Natural killer cell (primary cell): Measurements from ENCODE around the gene TRMT1. TPM values are rescaled to one million over a fixed set of nuclear protein-coding genes. Genes with fewer than 3 reads are reported as not detected.

Source experiments
- ATAC-seq, 3 donors: fragments of 150-1000 bp in 2 of 3; fragments of 200-7000 bp in 1 of 3; cut with Tn5 transposase; 1 replicate in 1 of 3; 2 replicates in 2 of 3; pipeline ENCODE4 v1.10.0; 2021; ENCODE audit warnings: mild to moderate bottlenecking in 2 of 3, moderate library complexity in 2 of 3
- DNase-seq, 2 donors: peaks; one replicate each; pipeline versions ENCODE4 v3.0.0 to v3.0.0-alpha.2; 2013 to 2021; ENCODE audit warnings: mixed read lengths in 1 of 2
- H3K27ac ChIP-seq: one replicate; pipeline ENCODE4 v1.5.1; 2013; ENCODE audit warnings: mild to moderate bottlenecking, low read length
- H3K27me3 ChIP-seq: one replicate; pipeline ENCODE4 v1.6.1; 2013; ENCODE audit warnings: low read length; ENCODE audit not compliant: control insufficient read depth, insufficient read depth
- H3K36me3 ChIP-seq: one replicate; pipeline ENCODE4 v1.6.1; 2013; ENCODE audit warnings: low read length; ENCODE audit not compliant: control insufficient read depth, insufficient read depth
- H3K4me1 ChIP-seq: one replicate; pipeline ENCODE4 v1.6.1; 2013; ENCODE audit warnings: low read length; ENCODE audit not compliant: control insufficient read depth, insufficient read depth
- H3K4me3 ChIP-seq: one replicate; pipeline ENCODE4 v1.5.1; 2013; ENCODE audit warnings: low read length
- H3K9me3 ChIP-seq: one replicate; pipeline ENCODE4 v1.6.1; 2013; ENCODE audit warnings: low read length; ENCODE audit not compliant: control insufficient read depth, insufficient read depth
- H3K27ac Mint-ChIP-seq, 2 donors: one replicate each; pipeline ENCODE4 v1.8.0; 2022; ENCODE audit warnings: mild to moderate bottlenecking in 2 of 2, mixed read lengths in 2 of 2, moderate library complexity in 1 of 2
- H3K27me3 Mint-ChIP-seq, 2 donors: one replicate each; pipeline ENCODE4 v1.8.0; 2022; ENCODE audit warnings: low read depth in 2 of 2, mixed read lengths in 2 of 2
- H3K36me3 Mint-ChIP-seq: one replicate; pipeline ENCODE4 v1.8.0; 2022; ENCODE audit warnings: mixed read lengths
- H3K4me1 Mint-ChIP-seq, 2 donors: one replicate each; pipeline ENCODE4 v1.8.0; 2022; ENCODE audit warnings: mixed read lengths in 2 of 2
- H3K4me3 Mint-ChIP-seq: one replicate; pipeline ENCODE4 v1.8.0; 2022; ENCODE audit warnings: mild to moderate bottlenecking, moderate library complexity, mixed read lengths
- H3K9me3 Mint-ChIP-seq, 2 donors: one replicate each; pipeline ENCODE4 v1.8.0; 2022; ENCODE audit warnings: mixed read lengths in 2 of 2
- WGBS: methylation state at CpG from one replicate; pipeline ENCODE4 v1.1.7; 2013; ENCODE audit warnings: missing lambda C conversion rate; ENCODE audit not compliant: insufficient coverage; 5-methylcytosine and 5-hydroxymethylcytosine counted together
- intact Hi-C: fragments of 100-400 bp; cut with micrococcal nuclease; formaldehyde crosslinking; loops from one replicate; pipeline ENCODE4 v1.14.2; 2022
- total RNA-seq, 4 donors: library from RNA; stranded (reverse); fragments of 120-200 nt in 1 of 4; gene quantifications; one replicate each; pipeline versions ENCODE4 v1.2.3 to v1.2.4, GENCODE V29; 2013 to 2022
- TF ChIP-seq, protein P1 (sequence below): fragments of 200-600 bp; IDR thresholded peaks from one replicate; pipeline ENCODE4 v1.8.0; 2022; ENCODE audit warnings: antibody characterized with exemption

The TRMT1 gene
- total RNA-seq, 3 donors from 2014 or later (not counting 1 experiment from before 2014, with no cell fraction given): 33.8 to 48.5 (median 42.2) TPM

DNA sequence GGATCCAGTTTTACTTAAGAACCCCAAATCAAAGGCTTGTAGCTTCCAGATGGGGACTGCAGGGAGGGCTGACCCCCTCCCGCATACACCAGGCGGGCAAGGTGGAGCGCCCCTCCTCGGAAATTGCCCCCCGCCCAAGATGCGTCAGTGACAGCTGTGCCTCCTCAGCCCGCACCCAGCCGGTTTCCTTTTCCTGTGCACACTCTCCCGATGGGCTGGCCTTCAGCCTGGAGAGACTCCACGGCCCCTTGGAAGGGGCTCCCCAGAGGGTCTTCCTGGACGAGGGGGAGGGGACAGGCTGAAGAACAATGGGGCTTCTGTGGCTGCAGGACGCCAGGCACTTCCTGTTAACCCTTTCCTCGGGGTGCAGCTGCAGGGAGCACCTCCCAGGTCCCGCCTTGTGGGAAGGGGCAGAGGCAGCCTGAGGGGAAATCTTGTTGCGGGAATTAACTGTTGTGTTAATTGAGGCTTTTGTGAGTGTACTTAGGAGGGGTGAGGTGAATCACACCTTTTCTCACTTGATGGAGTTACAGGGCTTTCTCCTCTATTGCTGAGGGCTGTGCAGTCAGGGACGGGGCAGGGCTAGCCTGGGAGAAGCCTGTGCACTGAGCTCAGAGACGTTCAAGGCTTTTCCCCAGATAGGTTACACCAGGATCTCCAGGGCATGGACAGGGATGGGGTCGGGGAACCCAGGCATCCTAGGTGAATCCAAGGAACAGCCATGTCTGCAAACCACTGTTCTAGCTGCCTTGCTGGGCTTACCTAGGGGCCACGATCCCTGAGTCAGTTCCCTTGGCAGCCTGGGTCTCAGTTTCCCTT, 48.0 kb upstream of the TRMT1 start:
- Histone ChIP-seq H3K36me3 (no peaks in the 10 kb centered on the region), H3K4me3 (peak overlapping the region; percentile 12), H3K27me3 (no peaks in the 10 kb centered on the region), H3K9me3 (no peaks in the 10 kb centered on the region), H3K4me1 (peaks cover 95% of the 10 kb centered on the region), H3K27ac (peak overlapping the region; percentile 93)
- peak overlapping the region; percentile 92 to 95 for H3K27ac Mint-ChIP-seq
- peak in 1 of 2 donors; percentile 73 for DNase-seq
- peak overlapping the region; percentile 86 for H3K4me3 Mint-ChIP-seq
- no peaks in the 10 kb centered on the region for H3K27me3 Mint-ChIP-seq
- H3K4me1 Mint-ChIP-seq: peaks cover 52 to 74% of the 10 kb centered on the region in 2 donors
- 11% methylated on average over 19 of the region's 19 CpGs for WGBS
- intact Hi-C loops: no loop called here
- ATAC-seq: peak in 1 of 3 donors; percentile 4
- H3K36me3 Mint-ChIP-seq: no peaks in the 10 kb centered on the region
- H3K9me3 Mint-ChIP-seq: no peaks in the 10 kb centered on the region
- TF ChIP-seq, protein P1, sequence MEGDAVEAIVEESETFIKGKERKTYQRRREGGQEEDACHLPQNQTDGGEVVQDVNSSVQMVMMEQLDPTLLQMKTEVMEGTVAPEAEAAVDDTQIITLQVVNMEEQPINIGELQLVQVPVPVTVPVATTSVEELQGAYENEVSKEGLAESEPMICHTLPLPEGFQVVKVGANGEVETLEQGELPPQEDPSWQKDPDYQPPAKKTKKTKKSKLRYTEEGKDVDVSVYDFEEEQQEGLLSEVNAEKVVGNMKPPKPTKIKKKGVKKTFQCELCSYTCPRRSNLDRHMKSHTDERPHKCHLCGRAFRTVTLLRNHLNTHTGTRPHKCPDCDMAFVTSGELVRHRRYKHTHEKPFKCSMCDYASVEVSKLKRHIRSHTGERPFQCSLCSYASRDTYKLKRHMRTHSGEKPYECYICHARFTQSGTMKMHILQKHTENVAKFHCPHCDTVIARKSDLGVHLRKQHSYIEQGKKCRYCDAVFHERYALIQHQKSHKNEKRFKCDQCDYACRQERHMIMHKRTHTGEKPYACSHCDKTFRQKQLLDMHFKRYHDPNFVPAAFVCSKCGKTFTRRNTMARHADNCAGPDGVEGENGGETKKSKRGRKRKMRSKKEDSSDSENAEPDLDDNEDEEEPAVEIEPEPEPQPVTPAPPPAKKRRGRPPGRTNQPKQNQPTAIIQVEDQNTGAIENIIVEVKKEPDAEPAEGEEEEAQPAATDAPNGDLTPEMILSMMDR: no peak

DNA sequence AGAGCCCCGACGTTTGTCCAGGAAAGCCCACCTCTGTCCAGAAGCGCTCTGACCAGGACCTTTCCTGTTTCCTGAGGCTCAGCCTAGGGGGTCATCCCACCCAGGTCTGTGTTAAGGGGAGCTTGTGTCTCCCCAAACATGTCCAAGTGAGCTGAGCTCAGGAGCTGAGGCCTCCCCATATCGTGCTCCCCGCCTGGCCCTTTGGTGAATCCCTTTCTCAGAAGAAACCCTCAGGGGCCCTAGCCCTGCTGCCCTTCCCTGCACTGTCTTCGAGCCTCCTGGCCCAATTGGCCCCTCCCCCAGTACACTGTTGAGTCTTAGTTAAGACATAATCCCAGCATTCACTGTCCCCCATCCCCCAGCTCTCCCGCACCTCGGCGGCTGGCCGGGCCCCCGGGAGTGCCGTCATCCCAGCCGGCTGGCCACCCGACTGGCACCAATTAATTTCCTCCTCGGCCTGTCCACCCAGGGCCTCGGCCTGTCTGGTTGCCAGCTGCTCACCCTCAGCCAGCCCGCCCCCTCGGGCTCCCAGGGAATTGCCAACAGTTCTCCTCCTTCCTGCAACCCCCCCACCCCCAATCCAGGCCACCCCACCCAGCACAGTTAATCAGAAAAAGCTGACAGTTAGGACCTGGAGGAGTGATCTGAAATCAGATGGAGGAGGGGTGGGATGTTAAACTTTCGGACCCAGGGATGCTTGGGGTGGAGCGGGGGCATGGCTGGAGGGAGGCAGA, 47.2 kb upstream of the TRMT1 start:
- Mint-ChIP-seq H3K4me3 (peak overlapping the region; percentile 86), H3K9me3 (no peaks in the 10 kb centered on the region), H3K27me3 (no peaks in the 10 kb centered on the region), H3K36me3 (no peaks in the 10 kb centered on the region), H3K27ac (peak overlapping the region; percentile 92 to 95), H3K4me1 (peaks cover 45 to 66% of the 10 kb centered on the region in 2 donors)
- Histone ChIP-seq H3K4me3 (peak overlapping the region; percentile 12), H3K4me1 (peaks cover 88% of the 10 kb centered on the region), H3K9me3 (no peaks in the 10 kb centered on the region), H3K27ac (peak overlapping the region; percentile 93), H3K27me3 (no peaks in the 10 kb centered on the region), H3K36me3 (no peaks in the 10 kb centered on the region)
- DNase-seq (peak in 1 of 2 donors; percentile 68), ATAC-seq (peak in 2 of 3 donors; percentile 3 to 4)
- TF ChIP-seq, protein P1: no peak
- WGBS: 14% methylated on average over 20 of the region's 20 CpGs
- intact Hi-C loops: no loop called here

- DNase-seq (peak; percentile 64 to 93), ATAC-seq (peak; percentile 37 to 68 (median 42))
- Mint-ChIP-seq H3K4me3 (peak overlapping the region; percentile 87), H3K27me3 (no peaks in the 10 kb centered on the region), H3K4me1 (peaks cover 43 to 65% of the 10 kb centered on the region in 2 donors), H3K36me3 (no peaks in the 10 kb centered on the region), H3K27ac (peak overlapping the region; percentile 92 to 95), H3K9me3 (no peaks in the 10 kb centered on the region)
- peaks cover 88% of the 10 kb centered on the region for H3K4me1 ChIP-seq
- H3K9me3 ChIP-seq: no peaks in the 10 kb centered on the region
- TF ChIP-seq, protein P1: no peak
- peak overlapping the region; percentile 93 for H3K27ac ChIP-seq
- WGBS: 1% methylated on average over 58 of the region's 58 CpGs
- intact Hi-C loops: no loop called here
- no peaks in the 10 kb centered on the region for H3K27me3 ChIP-seq
- no peaks in the 10 kb centered on the region for H3K36me3 ChIP-seq
- peak overlapping the region; percentile 48 for H3K4me3 ChIP-seq
These were observed 46.4 kb upstream of the TRMT1 start for GRCh38 chr19:13162724-13163608.
